ENCODE results near the gene COL9A2.

COL9A2 gene

GRCh38 chr1:40303051-40303771 is 13.9 kb downstream of the COL9A2 start:
- DNase-seq (ENCODE audit: low read depth) = no peak

- no peak for DNase-seq (ENCODE audit: low read depth)
Observed at GRCh38 chr1:40302475-40302874, 14.6 kb downstream of the COL9A2 start.

DNA sequence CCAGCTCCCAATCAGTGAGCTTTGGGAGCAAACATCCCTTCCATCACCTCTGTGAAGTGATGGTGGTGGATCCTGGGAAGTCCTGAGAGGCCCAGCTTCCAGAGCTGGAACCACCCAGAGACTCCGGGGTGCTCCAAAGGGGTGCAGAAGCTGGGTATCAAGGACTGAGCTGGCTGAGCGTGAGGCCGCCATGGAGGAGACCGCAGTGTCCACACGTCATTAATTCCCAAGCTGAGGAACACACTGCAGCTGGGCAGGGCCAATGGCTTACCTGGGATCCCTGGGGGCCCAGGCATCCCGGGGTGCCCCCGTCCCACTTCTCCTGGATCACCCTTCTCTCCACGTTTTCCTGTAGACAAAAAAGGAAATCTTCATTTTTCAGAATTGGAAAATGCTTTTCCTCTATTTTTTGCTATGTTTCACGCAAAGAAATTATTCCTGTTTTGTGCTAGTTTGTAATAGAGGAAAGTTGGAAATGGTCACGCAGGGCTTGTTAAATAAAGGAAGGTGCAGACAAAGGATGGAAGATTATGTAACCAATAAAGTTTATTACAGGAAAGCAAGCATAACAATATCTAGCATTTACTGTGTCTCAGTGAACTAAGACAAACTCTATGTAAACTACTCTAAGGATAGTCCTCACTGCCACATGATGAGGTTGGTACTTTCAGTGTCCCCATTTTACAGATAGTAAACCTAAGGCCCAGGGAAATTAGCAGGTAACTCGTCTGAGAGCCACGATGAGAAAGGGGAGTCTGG is 15.4 kb downstream of the COL9A2 start:
- no peak for DNase-seq (ENCODE audit: low read depth)

- no peak for DNase-seq (ENCODE audit: low read depth)
Observed at GRCh38 chr1:40301066-40301465, 16.0 kb downstream of the COL9A2 start.

DNA sequence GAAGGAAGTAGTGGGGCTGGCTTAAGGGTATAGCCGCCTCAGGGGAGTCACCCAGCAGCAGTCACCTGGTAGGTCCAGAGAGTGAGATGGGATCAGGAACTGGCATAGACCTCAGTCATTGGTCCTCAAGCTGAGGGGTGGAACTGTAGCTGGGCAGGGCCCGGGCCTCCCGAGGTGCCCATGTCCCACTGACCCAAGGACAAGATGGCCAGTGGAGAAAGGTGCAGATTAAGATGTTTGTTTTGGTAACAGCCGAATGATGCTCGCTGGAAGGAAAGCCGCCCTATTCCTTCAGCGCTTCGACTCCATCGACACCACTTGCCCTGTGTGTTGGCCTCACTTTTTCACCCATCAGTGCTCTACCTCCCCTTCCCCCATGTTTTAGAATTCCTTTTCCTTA is 16.4 kb downstream of the COL9A2 start:
- DNase-seq (ENCODE audit: low read depth) = no peak

DNA sequence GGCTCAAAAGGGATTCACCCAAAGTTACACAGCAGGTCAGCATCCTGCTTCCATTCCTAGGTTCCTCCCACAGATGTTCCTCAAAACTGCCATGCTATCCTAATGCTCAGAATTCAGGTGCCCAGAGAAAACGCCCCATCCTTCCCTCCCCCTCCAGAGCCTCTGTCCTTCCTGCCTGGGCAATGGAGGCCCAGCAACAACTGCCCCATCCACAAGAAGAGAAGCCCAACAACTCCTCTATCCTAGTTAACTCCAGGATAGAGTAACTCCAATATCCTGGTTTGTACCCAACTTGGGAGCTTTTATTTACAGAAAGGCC is 16.9 kb downstream of the COL9A2 start:
- DNase-seq (ENCODE audit: low read depth) = no peak

GRCh38 chr1:40299366-40300248 is 17.5 kb downstream of the COL9A2 start:
- no peak for DNase-seq (ENCODE audit: low read depth)

- DNase-seq (ENCODE audit: low read depth) = no peak
Observed at GRCh38 chr1:40291293-40291692, 25.8 kb downstream of the COL9A2 start.

DNA sequence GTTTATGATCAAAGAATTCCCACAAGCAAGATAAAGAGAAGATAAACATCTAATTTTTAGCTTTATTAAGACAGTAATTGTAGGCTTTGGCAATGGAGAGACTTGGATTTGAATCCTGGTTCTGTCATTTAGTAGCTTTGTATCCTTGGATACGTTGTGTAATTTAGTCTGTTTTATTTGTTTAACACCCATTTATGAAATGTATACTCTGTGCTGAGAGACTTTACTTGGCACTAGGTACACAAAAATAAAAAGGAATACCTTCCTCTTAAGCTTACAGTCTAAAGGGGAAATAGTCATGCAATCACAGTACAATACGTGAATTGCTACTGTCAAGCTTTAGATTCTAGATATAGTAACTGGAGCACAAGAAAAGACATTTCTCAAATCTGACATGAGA is 35.2 kb downstream of the COL9A2 start:
- no peak for DNase-seq (ENCODE audit: low read depth)

- DNase-seq (ENCODE audit: low read depth) = no peak
Observed at GRCh38 chr1:40276122-40276521, 41.0 kb downstream of the COL9A2 start.

GRCh38 chr1:40274331-40274730 is 42.8 kb downstream of the COL9A2 start:
- no peak for DNase-seq (ENCODE audit: low read depth)

DNA sequence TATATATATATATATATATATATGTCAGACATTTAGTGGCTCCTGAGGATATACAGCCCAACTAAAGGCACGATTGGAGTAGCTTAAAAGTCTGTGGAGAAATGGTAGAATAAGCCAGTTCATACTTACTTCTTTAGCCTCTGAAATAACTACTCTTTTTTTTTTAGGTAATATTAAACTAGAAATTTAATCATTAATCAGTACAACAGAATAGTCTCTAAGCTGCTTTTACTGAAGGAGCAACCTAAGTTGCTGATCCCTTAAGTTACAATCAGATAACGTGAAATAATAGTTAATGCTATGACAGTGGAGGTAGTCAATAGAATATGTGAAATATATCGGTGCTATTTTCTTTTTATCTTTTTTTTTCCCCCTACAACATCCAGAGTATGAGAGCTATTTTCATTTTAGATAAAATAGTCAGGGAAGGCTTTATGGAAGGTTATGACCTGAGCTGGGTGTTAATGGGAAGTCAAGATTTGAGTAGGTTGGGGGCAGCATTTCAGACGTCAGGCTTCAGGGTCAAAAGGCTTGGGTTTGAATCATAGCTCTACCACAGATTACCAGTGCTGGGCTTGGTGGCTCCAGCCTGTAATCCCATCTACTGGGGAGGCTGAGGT is 43.4 kb downstream of the COL9A2 start:
- no peak for DNase-seq (ENCODE audit: low read depth)

DNA sequence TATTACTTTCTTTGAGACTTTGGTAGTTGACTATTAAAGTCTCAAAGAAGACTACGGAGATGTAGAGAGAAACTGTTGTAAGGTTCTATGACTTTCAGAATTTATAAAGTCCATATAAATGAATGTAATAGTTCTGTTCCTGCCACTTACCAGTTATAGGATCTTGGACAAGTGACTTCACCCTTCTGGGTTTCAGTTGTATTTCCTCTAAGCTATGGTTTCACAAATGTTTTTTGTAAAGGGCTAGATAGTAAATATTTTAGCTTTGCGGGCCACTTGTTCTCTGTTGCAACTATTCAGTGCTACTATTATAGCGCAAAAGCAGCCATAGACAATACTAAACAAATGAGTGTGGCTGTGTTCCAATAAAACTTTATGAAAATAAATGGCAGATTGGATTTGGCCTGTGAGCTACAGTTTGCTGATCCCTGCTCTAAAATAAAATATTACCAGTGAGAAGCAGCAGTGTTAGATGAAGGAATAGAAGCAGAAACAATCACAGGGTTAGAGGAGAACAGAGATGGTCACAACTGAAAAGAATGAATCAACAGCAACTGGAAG is 44.4 kb downstream of the COL9A2 start:
- DNase-seq (ENCODE audit: low read depth) = no peak

GRCh38 chr1:40270152-40270834 is 46.8 kb downstream of the COL9A2 start:
- no peak for DNase-seq (ENCODE audit: low read depth)

DNA sequence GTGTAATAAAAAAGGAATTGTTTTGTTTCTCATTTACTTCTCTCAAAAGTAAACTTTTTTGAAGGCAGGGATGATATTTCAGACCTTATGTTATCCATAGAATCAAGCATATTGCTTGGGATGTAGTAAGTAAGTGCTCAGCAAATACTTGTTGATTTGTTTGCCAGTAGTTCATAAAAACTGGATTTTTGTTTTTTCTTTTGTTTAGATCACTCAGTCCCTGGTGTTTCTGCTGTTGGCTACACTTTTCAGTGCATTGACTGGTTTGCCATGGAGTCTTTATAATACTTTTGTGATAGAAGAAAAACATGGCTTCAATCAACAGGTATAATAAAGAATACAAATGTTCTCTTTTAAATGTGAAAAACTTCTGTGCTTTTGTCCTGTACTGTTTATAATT is 48.9 kb downstream of the COL9A2 start:
- DNase-seq (ENCODE audit: low read depth) = no peak

DNA sequence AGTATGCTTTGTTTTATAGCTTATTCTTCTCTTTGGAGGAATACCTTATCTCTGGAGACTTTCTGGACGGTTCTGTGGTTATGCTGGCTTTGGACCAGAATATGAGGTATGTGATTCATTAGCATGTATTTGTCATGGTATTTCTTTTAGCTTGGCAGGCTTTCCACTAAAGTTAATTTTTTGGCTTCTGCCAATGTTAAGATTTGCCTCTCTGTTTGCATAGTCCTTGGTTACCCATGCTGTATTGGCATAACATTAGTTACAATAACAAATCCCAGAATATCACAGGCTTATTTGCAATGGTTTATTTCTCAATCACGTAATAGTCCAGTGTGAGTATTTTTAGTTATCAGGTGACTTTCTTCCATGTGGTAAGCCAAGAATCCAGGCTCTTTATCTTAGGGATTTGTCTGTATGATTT is 49.3 kb downstream of the COL9A2 start:
- DNase-seq (ENCODE audit: low read depth) = no peak

- no peak for DNase-seq (ENCODE audit: low read depth)
Observed at GRCh38 chr1:40266786-40267535, 50.1 kb downstream of the COL9A2 start.

GRCh38 chr1:40265919-40266318 is 51.2 kb downstream of the COL9A2 start:
- DNase-seq (ENCODE audit: low read depth) = no peak

DNA sequence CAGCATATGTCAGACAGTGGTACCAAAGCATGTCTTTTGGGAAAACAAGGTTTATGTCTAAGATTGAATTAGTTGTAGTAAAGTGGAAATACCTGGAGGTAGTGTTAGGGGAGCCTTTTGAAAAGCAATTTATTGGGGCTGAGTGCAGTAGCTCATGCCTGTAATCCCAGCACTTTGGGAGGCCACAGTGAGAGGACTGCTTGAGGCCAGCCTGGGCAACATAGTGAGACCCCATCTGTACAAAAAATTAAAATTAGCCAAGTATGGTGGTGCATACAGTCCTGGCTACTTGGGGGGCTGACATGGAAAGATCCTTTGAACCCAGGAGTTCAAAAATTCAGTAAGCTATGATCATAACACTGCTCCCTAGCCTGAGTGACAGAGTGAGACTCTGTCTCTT is 51.8 kb downstream of the COL9A2 start:
- no peak for DNase-seq (ENCODE audit: low read depth)

GRCh38 chr1:40264354-40264781 is 52.7 kb downstream of the COL9A2 start:
- no peak for DNase-seq (ENCODE audit: low read depth)

DNA sequence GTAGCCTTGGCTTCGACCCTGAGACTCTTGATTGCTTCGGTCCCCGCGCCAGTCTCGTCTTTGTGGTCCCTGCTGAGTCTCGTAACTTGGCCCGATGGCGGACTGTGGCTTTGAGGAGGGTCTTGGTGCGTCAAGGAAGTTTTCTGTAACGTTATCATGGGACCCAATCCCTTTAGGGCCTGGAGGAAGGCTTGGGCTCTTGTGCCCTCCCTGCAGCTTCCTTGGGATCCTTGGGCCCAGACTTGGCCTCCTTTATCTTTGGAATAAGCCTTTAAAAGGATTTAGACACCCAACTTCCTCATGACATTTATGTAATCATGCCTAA is 58.7 kb downstream of the COL9A2 start:
- DNase-seq (ENCODE audit: low read depth) = no peak
